Caco-2 (cell line): Measurements from ENCODE around the gene DLX4. TPM values are rescaled to one million over a fixed set of nuclear protein-coding genes. Genes with fewer than 3 reads are reported as not detected.

Source experiments
- BruUV-seq: library from RNA; stranded (reverse); fragments of 400-500 nt; replicated peaks from 2 replicates; lab custom pipeline; 2021; lab: Mats Ljungman, UMichigan
- CTCF ChIA-PET: fragments of 300-600 bp; sonication (Branson Sonifier 250); formaldehyde crosslinking; loops from one replicate; lab custom pipeline; 2022; ENCODE audit warnings: antibody characterized with exemption; lab: Charles Lee
- POLR2A ChIA-PET: fragments of 300-600 bp; sonication (Branson Sonifier 250); formaldehyde crosslinking; loops from one replicate; lab custom pipeline; 2022; ENCODE audit warnings: antibody characterized with exemption; lab: Charles Lee
- DNase-seq, 2 experiments: peaks; one replicate each; pipeline versions ENCODE4 v3.0.0 to v3.0.0-alpha.2; 2020 to 2022
- H3K27me3 ChIP-seq: replicated peaks from 2 replicates; pipeline ENCODE4 v1.6.0; 2011; ENCODE audit warnings: low read length; ENCODE audit not compliant: control insufficient read depth, insufficient read depth
- H3K36me3 ChIP-seq: 2 replicates; pipeline ENCODE4 v1.5.1; 2011; ENCODE audit warnings: low read length; ENCODE audit not compliant: control insufficient read depth, insufficient read depth
- H3K4me1 ChIP-seq: fragments of 250-450 bp; sonication (Bioruptor Pico); 2 replicates; pipeline ENCODE4 v1.5.1; 2020; ENCODE audit warnings: mild to moderate bottlenecking
- H3K4me3 ChIP-seq: 2 replicates; pipeline ENCODE4 v1.5.1; 2011; ENCODE audit warnings: low read depth, mild to moderate bottlenecking, control low read depth, low read length
- H3K9me3 ChIP-seq: fragments of 250-450 bp; sonication (Bioruptor Pico); 2 replicates; pipeline ENCODE4 v1.5.1; 2020; ENCODE audit warnings: mild to moderate bottlenecking, moderate library complexity
- H3K27ac Mint-ChIP-seq: one replicate; pipeline ENCODE4 v1.8.0; 2022; ENCODE audit warnings: mixed read lengths; ENCODE audit not compliant: unreplicated experiment
- H3K27me3 Mint-ChIP-seq: one replicate; pipeline ENCODE4 v1.8.0; 2022; ENCODE audit warnings: mixed read lengths; ENCODE audit not compliant: insufficient read depth, unreplicated experiment
- H3K36me3 Mint-ChIP-seq: one replicate; pipeline ENCODE4 v1.8.0; 2022; ENCODE audit warnings: mild to moderate bottlenecking, mixed read lengths; ENCODE audit not compliant: insufficient read depth, unreplicated experiment
- H3K4me1 Mint-ChIP-seq: one replicate; pipeline ENCODE4 v1.8.0; 2022; ENCODE audit warnings: low read depth, mixed read lengths; ENCODE audit not compliant: unreplicated experiment
- H3K4me3 Mint-ChIP-seq: one replicate; pipeline ENCODE4 v1.8.0; 2022; ENCODE audit warnings: mild to moderate bottlenecking, moderate library complexity, mixed read lengths; ENCODE audit not compliant: unreplicated experiment
- H3K9me3 Mint-ChIP-seq: one replicate; pipeline ENCODE4 v1.8.0; 2022; ENCODE audit warnings: mixed read lengths; ENCODE audit not compliant: unreplicated experiment
- CTCF ChIP-seq, 2 experiments: fragments of 200-600 bp in 1 of 2; IDR thresholded peaks; 1 replicate in 1 of 2; 2 replicates in 1 of 2; pipeline versions ENCODE4 v1.5.1 to v1.8.0; 2011 to 2022; ENCODE audit warnings: antibody characterized with exemption in 1 of 2, control low read depth in 1 of 2, inconsistent platforms in 1 of 2, low read depth in 1 of 2, low read length in 1 of 2, mild to moderate bottlenecking in 1 of 2, moderate library complexity in 1 of 2; ENCODE audit not compliant: insufficient read depth in 1 of 2, severe bottlenecking in 1 of 2, unreplicated experiment in 1 of 2
- intact Hi-C: fragments of 100-400 bp; cut with micrococcal nuclease; formaldehyde crosslinking; loops from one replicate; pipeline ENCODE4 v1.10.0; 2022; ENCODE audit not compliant: unreplicated experiment
- total RNA-seq: library from RNA; stranded (reverse); gene quantifications from 2 replicates; pipeline ENCODE4 v1.2.3, GENCODE V29; 2022

Gene DLX4
- total RNA-seq, 1 experiment from 2014 or later = 27.0 TPM

DNA sequence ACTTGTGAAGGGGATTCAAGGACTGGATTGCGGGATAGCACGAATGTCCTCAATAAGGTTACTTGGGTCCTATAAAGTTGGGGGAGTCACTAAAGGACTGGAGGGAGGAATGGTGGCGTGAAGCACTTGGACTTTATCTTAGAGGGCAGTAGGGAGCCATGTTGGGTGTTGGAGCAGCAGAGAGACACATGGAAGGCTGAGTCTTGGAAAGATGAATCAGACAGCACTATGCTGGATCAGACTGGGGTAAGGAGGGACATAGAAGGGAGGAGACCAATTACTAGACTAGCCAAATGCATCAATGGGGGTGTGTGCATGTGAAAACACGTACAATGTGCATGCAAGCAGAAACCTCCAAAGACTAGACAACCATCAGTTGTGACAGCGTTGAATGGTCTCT lies 26.0 kb upstream of the DLX4 start:
- intact Hi-C loops = no loop called here
- H3K36me3 ChIP-seq = no peaks in the 10 kb centered on the region
- no peak overlapping the region for H3K4me3 ChIP-seq
- CTCF ChIA-PET = interaction anchor here (0.6 to 4.6 kb wide), 2 partner anchors 8 to 64 kb away, joined by 4 to 45 read pairs; no protein-coding TSS in a partner anchor
- H3K27me3 ChIP-seq = no peaks in the 10 kb centered on the region
- no TSS peak for BruUV-seq
- TF ChIP-seq CTCF (IDR thresholded peaks at IDR 0.05; ENCODE audit: insufficient read depth in 1 of 2, low read depth in 1 of 2, low read length in 1 of 2, severe bottlenecking in 1 of 2, unreplicated experiment in 1 of 2) = no peak
- Mint-ChIP-seq H3K4me3 (no peak overlapping the region), H3K27me3 (no peaks in the 10 kb centered on the region), H3K36me3 (no peaks in the 10 kb centered on the region), H3K4me1 (peaks cover 15% of the 10 kb centered on the region), H3K27ac (no peak overlapping the region), H3K9me3 (no peaks in the 10 kb centered on the region)
- no peak for DNase-seq
- H3K4me1 ChIP-seq = peaks cover 36% of the 10 kb centered on the region
- no peaks in the 10 kb centered on the region for H3K9me3 ChIP-seq
- POLR2A ChIA-PET = no interaction called here

DNA sequence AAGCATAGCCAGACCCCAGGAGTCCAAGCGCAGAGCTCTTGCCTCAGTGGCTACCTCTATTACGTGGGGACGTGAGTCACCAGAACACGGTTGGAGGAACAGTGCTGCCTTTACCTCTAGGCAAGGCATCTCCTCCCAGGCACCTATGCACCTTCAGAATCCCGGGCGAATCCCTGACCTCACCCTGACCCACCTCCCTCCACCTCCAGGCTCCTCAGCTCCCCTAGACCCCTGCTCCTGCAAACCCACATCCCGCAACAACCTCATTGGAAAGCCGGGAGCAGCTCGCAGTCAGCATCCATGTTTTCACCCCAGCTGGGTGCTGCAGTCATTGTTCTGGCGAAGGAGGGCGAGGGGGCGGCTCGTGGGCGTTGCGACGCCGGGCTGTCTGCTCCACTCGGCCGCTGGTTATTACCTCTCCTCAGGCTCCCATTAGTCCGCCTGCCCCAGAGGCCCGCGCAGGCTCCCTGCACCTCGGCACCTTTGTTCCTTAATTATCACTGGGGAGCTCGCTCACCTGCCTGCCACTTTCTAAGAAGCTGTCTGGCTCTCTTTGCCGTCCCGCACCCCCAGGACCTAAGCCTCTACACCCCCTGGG lies 24.6 kb upstream of the DLX4 start:
- Mint-ChIP-seq H3K36me3 (no peaks in the 10 kb centered on the region), H3K4me3 (no peak overlapping the region), H3K27ac (no peak overlapping the region), H3K9me3 (no peaks in the 10 kb centered on the region), H3K4me1 (peaks cover 7% of the 10 kb centered on the region), H3K27me3 (no peaks in the 10 kb centered on the region)
- no peak for DNase-seq
- BruUV-seq = no TSS peak
- intact Hi-C loops = no loop called here
- ChIA-PET POLR2A (no interaction called here), CTCF (interaction anchor here (0.6 to 1.1 kb wide), 3 partner anchors 8 to 46 kb away, joined by 3 read pairs; no protein-coding TSS in a partner anchor)
- H3K4me1 ChIP-seq = peaks cover 30% of the 10 kb centered on the region
- no peak overlapping the region for H3K4me3 ChIP-seq
- no peaks in the 10 kb centered on the region for H3K36me3 ChIP-seq
- H3K27me3 ChIP-seq = no peaks in the 10 kb centered on the region
- no peaks in the 10 kb centered on the region for H3K9me3 ChIP-seq
- no peak for TF ChIP-seq CTCF (IDR thresholded peaks at IDR 0.05; ENCODE audit: insufficient read depth in 1 of 2, low read depth in 1 of 2, low read length in 1 of 2, severe bottlenecking in 1 of 2, unreplicated experiment in 1 of 2)

DNA sequence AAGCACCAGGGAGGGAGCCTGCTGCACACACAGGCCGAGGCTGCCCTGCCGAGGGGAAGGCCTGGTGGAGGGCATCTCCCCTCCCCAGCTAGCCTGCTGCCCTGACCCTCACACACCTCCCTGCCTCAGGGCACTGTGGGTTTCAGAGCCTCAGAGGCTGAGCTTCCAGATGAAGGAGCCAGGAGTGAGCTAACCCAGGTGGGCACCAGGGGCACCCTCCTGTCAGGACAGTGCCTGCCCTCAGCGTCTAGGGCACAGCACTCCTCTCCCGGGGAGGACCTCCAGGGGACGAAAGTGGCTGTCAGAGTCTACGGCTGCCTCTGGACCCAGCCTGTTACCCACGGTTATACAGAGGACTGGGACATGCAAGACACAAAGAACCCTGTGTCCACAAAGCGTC lies 22.8 kb upstream of the DLX4 start:
- H3K9me3 Mint-ChIP-seq = no peaks in the 10 kb centered on the region
- no peaks in the 10 kb centered on the region for H3K36me3 Mint-ChIP-seq
- Histone ChIP-seq H3K27me3 (no peaks in the 10 kb centered on the region), H3K4me3 (no peak overlapping the region), H3K36me3 (no peaks in the 10 kb centered on the region), H3K4me1 (peaks cover 20% of the 10 kb centered on the region), H3K9me3 (no peaks in the 10 kb centered on the region)
- H3K4me1 Mint-ChIP-seq = peaks cover 12% of the 10 kb centered on the region
- H3K4me3 Mint-ChIP-seq = no peak overlapping the region
- CTCF ChIA-PET = interaction anchor here (0.9 kb wide), 1 partner anchor 10 kb away, joined by 3 read pairs; no protein-coding TSS in a partner anchor
- no peak overlapping the region for H3K27ac Mint-ChIP-seq
- no peaks in the 10 kb centered on the region for H3K27me3 Mint-ChIP-seq
- no peak for DNase-seq
- TF ChIP-seq CTCF (IDR thresholded peaks at IDR 0.05; ENCODE audit: insufficient read depth in 1 of 2, low read depth in 1 of 2, low read length in 1 of 2, severe bottlenecking in 1 of 2, unreplicated experiment in 1 of 2) = no peak
- intact Hi-C loops = no loop called here
- no TSS peak for BruUV-seq
- POLR2A ChIA-PET = no interaction called here
